Midbrain (tissue), 1 donor: ENCODE data around the gene KRTAP3-3.

ENCODE experiments used
- DNase-seq: peaks from one replicate; lab custom pipeline; 2025; lab: John Stamatoyannopoulos, UW

Gene KRTAP3-3

GRCh38 chr17:40958086-40958953 is 35.6 kb downstream of the KRTAP3-3 start:
- DNase-seq, result no peak

DNA sequence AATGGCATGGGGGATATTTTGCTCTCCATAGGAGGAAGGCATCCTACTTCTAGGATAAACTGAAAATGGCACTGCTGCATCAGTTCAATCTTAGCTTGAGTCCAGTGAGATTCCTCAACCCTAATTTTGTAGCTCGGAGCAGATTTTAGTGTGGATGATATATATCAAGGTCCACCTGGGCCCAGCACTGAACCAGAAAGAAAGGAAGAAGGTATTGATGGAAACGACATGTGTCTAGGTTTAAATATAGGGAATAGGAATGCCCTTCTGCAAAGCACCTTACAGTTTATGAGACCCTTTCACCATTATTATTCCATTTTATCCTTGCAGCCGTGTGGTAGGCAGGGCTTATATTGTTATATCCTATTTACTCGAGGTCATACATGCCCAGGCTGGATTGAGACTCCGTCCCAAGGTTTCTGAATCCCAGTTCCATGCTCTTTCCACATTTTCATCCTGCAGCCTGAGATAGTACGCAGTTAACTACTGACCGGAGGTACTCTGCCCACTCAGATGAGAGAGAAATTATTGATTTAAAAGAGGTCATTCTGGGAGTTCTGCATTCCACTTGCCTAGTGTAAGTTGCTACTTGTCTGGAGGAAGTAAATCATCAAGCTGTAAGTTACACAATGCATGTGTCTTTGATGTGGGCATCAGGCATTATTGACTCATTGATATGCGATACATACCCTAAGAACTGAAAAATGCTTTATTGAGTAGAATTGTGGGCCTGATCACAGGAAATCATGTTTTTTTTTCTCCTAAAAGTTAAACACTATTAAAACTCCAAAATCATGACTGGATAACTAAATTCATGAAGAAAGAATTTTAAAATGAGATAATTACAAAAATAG is 37.3 kb downstream of the KRTAP3-3 start:
- no peak for DNase-seq

- no peak for DNase-seq
Observed at GRCh38 chr17:40953881-40954280, 40.1 kb downstream of the KRTAP3-3 start.

DNA sequence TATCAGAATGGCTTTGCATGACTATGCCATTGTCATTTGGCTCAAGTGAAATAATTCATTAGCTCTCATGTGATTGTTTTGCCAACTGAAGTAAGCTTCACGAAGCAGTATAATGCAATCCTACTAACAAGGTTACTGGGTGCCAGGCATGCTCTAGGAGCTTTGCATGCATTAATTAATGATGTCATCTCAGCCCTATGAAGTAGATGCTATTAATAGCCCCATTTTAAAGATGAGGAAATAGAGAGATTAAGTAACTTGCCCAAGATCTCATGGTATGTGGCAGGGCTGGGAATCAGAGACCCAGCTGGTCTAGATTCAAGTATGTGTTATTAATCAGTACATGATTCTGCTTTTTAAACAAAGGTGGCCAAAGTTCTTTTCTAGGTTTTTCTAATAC is 41.3 kb downstream of the KRTAP3-3 start:
- DNase-seq, result no peak

DNA sequence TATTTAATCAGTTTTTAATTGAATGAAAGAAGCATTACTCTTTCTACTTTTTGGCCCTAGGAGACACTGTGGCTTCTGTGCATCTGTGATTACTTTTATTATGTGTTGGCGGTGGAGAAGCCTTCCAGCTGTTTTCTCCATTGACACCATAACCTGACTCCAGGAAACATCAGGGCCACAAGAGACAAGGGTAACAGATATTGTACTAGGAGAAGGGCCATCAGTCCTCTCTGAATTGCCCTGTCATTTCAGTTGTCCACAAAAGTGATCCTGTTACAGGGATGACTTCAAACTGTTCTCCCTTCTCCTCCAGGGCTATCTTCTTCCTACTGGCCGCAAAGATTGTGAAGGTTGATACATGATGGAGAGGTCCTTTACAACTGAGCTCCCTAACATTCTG is 41.8 kb downstream of the KRTAP3-3 start:
- DNase-seq, result no peak

DNA sequence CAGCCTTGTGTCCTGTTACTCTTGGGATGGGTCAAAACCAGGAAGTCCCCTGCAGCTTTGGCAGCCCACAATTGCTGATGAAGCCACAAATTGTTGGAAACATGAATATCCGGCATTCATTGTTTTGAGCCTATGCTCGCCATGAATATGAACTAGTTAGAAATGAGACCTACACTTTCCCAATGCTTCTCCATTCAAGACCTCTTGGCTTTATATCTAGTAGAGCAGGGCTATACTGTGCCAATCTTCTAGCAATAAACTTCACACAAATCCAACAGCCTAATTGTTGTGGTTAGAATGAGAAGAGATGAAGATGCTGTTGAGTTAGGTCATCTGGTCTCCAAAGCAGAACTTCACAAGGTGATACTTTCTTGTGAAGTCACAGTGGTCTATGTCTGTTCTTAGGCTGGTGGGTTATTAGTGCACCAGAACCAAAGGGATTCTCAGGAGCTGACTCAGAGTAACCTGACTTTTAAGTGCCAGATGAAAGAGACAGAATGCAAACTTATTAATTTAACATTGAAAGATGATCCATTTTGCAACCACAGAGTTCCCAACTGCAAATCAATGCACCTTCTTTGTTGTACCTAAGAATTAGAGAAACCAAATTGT is 42.8 kb downstream of the KRTAP3-3 start:
- no peak for DNase-seq

GRCh38 chr17:40950176-40950575 is 43.8 kb downstream of the KRTAP3-3 start:
- no peak for DNase-seq

DNA sequence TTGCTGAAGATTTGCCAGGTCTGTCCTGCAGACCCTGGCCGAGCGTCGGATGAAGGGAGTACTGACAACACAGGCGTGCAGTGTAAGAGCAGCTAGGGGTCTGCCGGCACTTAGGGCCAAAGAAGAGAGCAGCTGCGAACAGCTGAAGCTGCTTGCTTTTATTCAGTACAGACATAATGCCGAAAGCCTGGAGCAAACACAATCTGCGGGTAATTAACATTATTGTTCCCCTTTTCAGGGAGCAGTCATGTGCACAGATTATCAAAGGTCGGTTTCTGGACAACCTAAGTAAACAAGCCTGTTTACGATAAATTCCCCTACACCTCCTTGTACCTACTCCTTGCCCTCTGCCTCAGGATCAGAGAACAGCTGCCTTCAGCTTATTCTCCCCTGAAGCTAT is 44.5 kb downstream of the KRTAP3-3 start:
- DNase-seq, result no peak

DNA sequence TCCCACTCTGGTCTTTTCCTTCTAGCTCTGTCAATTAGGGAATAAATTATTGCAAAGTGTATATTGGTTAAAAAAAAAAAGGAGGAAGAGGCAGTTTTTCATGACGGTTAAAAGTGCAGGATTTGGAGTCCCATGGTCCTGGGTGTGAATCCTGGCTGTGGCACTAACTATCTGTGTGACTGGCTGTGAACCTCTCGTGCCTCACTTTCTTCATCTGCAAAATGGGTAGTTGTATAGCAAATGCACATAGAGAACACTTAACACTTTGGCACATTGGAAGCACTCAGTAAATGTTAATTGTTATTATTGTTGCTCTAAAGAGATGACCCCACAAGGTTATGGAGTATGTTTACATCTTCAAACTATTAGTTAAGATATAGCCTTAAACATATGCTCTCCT is 46.0 kb downstream of the KRTAP3-3 start:
- no peak for DNase-seq

DNA sequence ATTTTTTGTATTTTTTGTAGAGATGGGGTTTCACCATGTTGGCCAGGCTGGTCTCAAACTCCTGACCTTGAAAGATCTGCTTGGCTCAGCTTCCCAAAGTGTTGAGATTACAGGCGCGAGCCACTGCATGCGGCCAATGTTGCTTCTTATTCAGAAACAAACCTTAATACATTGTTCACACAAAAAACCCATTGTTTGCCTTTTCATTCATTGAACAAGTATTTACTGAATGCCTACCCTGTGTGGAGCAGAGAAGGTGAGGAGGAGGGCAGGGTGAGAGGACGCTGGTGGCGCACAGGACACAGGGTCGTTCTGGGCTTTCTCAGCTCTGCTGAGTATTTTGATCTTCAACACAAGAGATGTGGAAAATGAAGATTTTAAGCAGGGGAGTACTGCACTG is 48.5 kb downstream of the KRTAP3-3 start:
- no peak for DNase-seq

DNA sequence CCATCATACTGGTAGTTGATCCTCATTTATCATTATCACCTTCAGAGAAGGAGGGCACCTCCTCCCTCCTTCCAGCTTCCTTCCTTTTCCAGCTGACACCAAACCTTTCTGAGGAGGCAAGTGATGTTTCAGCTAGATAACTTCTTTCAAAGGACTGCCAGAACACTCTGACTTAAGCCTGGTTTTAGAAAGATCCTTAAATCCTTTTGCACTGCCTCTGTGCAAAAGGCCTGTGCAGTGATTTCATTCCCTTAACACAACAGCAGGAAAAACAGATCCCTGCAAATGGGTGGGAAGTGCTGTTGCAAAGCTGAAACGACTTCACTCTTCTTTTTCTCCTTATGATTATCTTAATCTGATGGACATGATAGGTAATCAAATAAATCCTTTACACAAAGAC is 49.4 kb downstream of the KRTAP3-3 start:
- no peak for DNase-seq
